Measurements from ENCODE around the gene GPN3. TPM values are rescaled to one million over a fixed set of nuclear protein-coding genes. Genes with fewer than 3 reads are reported as not detected.

The GPN3 gene
- total and polyA plus RNA-seq, 2 of the 13 experiments (the other 11 are each of a cell fraction or from before 2014, with no cell fraction given), result 28.7 to 29.5 TPM

DNA sequence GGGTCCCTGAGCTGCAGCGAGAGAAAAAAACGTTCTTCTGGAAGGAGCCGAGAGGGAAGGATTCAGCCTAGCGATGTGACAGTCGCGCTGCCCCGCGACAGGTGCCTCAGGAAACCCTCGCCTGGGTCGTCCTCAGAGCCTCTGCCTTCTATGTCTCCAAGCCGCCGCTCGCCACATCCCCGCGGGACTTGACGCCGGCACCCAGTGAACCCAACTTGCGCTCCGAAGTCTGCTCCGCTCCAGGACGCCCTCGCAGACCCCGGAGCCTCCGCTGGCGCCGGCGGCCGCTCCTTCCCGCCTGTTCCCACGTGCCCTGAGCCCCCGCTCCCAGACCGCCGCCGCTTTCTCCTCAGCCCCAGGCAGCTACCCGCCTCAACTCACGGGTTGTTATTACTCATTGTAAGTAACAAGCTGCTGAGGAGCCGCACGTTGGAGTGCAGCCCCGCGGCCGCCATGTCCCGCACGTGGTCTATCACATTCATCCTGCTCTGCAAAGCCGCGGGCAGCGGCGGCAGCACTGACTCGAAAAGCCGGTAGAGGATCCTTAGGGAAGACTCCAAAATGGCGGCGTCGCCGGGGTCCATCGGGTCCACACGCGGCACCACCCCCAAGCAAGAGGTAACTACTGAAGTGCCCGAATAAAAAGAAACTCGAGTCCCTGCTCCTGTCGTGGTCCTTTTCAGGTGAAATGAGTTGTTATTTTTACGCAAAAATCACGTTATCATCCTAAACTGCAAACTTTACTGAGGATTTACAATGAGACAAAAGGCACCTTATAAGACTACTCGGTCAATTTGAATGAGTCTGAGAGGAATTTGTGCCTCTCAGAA, 64.7 kb downstream of the GPN3 start, which contains the start of gene ANAPC7 (continued):
- TF ChIP-seq ZNF546 (CRISPR knock-in tag; conservative IDR thresholded peaks at IDR 0.05) (peak; percentile 89; the same call in 1 of the 2 replicates), ZNF235 (CRISPR knock-in tag; IDR thresholded peaks at IDR 0.05; ENCODE audit: borderline replicate concordance) (0 out of 2 replicates have a peak, but pooled peaks have one; percentile 46), GRHL1 (CRISPR knock-in tag; conservative IDR thresholded peaks at IDR 0.05) (no peak), ZNF326 (CRISPR knock-in tag; IDR thresholded peaks at IDR 0.05; ENCODE audit: borderline replicate concordance) (no peak), KLF15 (CRISPR knock-in tag; IDR thresholded peaks at IDR 0.05; ENCODE audit: borderline replicate concordance) (0 out of 2 replicates have a peak, but pooled peaks have one; percentile 4), ZNF101 (CRISPR knock-in tag; IDR thresholded peaks at IDR 0.05; ENCODE audit: borderline replicate concordance, low read depth) (0 out of 2 replicates have a peak, but pooled peaks have one; percentile 37), ZNF619 (CRISPR knock-in tag; IDR thresholded peaks at IDR 0.05) (no peak), NFYC (CRISPR knock-in tag; IDR thresholded peaks at IDR 0.05) (no peak), AHR (CRISPR knock-in tag; IDR thresholded peaks at IDR 0.05) (no peak), DMAP1 (CRISPR knock-in tag; IDR thresholded peaks at IDR 0.05) (peak; percentile 95), ZNF543 (CRISPR knock-in tag; IDR thresholded peaks at IDR 0.05) (no peak), HDAC6 (IDR thresholded peaks at IDR 0.05; ENCODE audit: low read depth, low read length) (peak; percentile 99; the same call in 1 of the 2 replicates), ZNF574 (CRISPR knock-in tag; IDR thresholded peaks at IDR 0.05) (peak; percentile 59), SRF (IDR thresholded peaks at IDR 0.05; ENCODE audit: low read depth, low read length) (no peak), ZNF597 (CRISPR knock-in tag; IDR thresholded peaks at IDR 0.05) (no peak), KDM2A (CRISPR knock-in tag; IDR thresholded peaks at IDR 0.05; ENCODE audit: borderline replicate concordance, low read depth) (peak; percentile 81), TEAD3 (CRISPR knock-in tag; optimal IDR thresholded peaks at IDR 0.05; ENCODE audit: borderline replicate concordance) (no peak), ZNF674 (CRISPR knock-in tag; IDR thresholded peaks at IDR 0.05; ENCODE audit: low read depth) (no peak), TSC22D2 (CRISPR knock-in tag; IDR thresholded peaks at IDR 0.05; ENCODE audit: borderline replicate concordance) (no peak)
- TF ChIP-seq, protein P1, sequence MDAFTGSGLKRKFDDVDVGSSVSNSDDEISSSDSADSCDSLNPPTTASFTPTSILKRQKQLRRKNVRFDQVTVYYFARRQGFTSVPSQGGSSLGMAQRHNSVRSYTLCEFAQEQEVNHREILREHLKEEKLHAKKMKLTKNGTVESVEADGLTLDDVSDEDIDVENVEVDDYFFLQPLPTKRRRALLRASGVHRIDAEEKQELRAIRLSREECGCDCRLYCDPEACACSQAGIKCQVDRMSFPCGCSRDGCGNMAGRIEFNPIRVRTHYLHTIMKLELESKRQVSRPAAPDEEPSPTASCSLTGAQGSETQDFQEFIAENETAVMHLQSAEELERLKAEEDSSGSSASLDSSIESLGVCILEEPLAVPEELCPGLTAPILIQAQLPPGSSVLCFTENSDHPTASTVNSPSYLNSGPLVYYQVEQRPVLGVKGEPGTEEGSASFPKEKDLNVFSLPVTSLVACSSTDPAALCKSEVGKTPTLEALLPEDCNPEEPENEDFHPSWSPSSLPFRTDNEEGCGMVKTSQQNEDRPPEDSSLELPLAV (CRISPR knock-in tag; conservative IDR thresholded peaks at IDR 0.05; ENCODE audit: low read depth), result no peak
- TF ChIP-seq, protein P2, sequence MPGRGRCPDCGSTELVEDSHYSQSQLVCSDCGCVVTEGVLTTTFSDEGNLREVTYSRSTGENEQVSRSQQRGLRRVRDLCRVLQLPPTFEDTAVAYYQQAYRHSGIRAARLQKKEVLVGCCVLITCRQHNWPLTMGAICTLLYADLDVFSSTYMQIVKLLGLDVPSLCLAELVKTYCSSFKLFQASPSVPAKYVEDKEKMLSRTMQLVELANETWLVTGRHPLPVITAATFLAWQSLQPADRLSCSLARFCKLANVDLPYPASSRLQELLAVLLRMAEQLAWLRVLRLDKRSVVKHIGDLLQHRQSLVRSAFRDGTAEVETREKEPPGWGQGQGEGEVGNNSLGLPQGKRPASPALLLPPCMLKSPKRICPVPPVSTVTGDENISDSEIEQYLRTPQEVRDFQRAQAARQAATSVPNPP (CRISPR knock-in tag; IDR thresholded peaks at IDR 0.05), result peak; percentile 77

All from HepG2 (cell line).